HG02642 (cell line): ENCODE results near the gene PDE4C.

Source experiments
- ATAC-seq: cut with Tn5 transposase; IDR thresholded peaks from one replicate; pipeline ENCODE4 v1.9.1; 2021; ENCODE audit warnings: mild to moderate bottlenecking; ENCODE audit not compliant: unreplicated experiment, poor library complexity

The PDE4C gene

DNA sequence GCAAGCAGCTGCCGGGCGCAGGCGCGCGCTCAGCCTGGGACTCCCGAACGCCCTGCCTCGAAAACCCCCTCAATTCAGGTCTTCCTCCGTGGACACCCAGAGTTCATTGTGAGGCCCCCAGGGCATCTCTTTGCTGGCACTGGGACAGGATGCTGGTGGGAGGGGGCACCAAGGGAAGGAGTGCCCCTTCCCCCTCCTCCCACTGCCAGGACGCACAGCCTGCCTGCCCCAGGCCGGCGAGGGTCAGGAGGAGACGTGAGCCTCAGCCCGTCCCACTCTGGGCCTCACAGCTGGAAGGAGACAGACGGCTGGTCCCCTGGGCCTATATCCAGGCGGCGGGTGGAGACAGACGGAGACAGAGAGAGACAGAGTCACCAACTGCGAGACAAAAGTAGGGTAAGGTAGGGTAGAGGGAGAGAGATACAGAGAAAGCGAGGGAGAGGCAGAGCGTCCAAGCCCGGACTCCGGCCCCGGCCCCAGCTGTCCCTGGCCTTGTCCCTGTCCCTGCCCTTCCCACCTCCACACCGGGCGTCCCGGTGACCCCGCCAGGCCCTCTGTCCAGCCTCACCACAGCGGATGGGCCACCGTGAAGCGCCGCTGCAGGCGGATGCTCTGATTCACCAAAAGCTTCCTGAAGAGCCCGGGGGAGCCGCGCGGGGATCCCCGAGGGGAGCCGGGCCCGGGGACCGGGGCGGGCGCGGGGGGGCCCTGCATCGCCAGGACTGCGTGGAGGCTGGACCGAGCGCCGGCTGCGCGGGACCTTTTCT lies at the start of gene PDE4C:
TSS of gene PDE4C (minus strand) at position 737 of the 767 bp plus-strand sequence. CDS start at position 714, 23 bp downstream.
- ATAC-seq = no peak

DNA sequence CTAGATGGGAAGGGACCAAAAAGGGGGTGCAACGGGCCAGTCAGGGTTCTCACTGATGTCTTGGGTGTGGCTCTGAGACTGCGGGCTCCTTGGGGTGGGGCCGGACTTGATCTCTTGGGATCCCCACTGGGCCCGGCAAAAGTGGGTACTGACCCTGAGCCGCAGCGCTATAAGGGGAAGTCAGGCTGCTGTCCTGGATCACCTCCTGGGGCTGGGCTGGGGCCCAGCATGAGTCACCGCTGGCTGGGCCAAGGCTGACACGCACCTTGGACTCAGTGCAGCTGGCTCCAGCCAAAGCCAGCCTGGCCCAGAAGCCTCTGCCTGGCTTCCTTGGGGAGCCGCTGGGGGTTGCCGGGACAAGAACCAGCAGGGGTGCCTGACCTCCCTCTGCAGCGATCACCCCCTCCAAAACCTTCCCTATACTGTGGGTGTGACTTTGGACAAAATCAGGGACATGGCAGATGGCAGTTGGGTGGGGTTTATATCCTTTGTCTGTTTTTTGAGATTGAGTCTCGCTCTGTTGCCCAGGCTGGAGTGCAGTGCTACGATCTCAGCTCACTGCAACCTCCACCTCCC lies 48.6 kb upstream of the PDE4C start:
- no peak for ATAC-seq

DNA sequence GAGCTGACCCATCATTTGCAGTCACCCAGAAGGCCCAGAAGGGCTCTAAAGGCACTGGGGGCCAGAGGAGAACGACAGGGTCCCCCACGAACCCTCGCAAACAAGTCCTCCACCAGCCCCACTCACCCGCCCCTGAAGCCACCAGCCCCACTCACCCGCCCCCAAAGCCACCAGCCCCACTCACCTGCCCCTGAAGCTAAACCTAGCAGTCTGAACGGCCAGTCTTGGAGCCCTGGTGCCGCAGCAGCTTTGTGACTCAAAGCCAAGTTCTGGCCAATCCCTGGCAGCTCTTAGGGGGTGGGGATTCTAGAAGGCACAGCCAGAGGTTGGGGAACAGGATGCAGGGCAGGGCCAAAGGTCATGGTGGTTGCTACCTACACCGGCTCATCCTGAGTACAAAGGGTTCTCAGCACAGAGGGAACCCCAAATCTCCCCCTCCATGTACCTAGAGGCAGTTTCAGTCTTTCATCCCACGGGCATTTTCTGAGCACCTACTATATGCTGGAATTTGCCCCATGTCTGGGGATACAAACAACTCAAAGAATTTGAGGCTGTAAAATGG lies 48.1 kb upstream of the PDE4C start, which contains the start of gene IQCN:
TSS of gene IQCN (minus strand) at position 234 of the 562 bp plus-strand sequence. CDS start 4,974 bp downstream, outside the sequence.
- no peak for ATAC-seq

DNA sequence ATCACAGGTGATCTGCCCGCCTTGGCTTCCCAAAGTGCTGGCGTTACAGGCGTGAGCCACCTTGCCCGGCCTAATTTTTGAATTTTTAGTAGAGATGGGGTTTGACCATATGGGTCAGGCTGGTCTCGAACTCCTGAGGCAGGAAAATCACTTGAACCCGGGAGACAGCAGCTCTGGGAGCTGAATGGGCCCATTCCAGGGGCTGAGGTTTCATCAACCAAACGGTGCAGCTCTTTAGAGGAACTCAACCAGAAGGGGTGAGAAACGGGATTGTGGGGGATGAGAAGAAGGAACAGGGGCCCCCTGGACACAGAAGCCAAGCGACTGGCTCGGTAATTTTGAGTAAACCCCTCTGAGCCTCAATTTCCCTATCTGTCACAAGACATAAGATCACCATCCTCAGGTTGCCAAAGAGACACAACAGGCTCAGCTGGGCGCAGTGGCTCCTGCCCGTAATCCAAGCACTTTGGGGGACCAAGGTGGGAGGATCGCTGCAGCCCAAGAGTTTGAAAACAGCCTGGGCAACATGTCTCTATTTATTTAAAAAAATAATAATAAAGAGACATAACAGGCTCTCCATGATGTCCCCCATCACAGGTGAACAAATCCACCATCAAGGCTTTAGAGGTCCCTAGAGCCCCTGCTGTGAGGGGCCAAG lies 47.5 kb upstream of the PDE4C start:
- no peak for ATAC-seq

DNA sequence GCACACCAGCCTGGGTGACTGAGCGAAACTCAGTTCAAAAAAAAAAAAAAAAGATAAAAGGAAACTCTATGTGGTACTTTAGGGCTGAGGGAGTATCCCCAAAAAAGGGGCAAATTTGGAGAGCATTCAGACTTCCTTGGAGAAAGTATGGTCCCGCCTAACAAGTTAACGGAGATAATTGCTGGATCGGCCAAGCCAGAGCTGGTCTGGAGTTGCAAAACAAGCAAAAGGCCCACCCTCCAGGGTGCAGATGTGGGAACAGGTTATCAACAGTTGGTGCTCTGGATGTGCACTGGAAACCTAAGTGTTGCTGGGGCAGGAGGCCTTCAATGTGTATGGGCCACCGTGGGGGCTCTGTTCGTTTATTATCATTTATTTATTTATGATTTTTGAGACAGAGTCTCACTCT lies 45.2 kb upstream of the PDE4C start:
- ATAC-seq = no peak

DNA sequence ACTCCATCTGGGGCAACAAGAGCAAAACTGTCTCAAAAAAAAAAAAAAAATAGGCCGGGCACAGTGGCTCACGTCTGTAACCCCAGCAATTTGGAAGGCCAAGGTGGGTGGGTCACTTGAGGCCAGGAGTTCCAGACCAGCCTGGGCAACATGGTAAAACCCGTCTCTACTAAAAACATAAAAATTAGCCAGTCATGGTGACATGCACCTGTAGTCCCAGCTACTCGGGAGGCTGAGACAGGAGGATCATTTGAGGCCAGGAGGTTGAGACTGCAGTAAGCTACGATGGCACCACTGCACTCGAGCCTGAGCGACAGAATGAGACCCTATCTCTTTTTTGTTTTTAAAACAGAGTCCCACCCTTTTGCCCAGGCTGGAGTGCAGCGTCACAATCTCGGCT lies 44.1 kb upstream of the PDE4C start:
- no peak for ATAC-seq

DNA sequence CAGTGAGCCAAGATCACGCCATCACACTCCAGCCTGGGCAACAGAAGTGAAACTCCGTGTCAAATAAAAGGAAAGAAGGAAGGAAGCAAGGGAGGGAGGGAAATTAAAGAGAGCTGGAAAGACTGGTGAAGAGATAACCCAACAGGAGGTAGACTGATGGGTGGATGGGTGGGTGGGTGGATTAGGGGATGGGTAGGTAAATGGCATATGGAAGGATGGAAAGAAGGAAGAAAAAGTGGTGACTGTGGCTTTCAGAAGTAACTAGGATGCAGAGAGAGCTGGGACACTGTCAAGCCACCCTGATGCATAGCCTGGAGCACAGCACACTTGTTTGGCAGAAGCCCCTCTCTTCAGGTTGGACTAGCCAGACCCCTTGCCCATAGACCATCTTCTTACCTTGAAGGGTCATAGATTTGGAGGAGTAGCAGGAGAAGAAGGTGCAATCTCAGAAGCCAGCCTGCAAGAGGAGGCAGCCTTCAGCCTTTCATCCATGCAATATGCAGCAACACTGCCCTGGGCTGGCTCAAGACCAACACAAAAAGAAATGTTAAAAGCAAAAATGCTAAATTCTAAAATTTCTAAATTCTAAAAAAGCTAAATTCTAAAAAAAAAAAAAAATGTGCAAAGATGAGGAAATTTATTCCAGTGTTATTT lies 43.0 kb upstream of the PDE4C start:
- ATAC-seq = no peak

DNA sequence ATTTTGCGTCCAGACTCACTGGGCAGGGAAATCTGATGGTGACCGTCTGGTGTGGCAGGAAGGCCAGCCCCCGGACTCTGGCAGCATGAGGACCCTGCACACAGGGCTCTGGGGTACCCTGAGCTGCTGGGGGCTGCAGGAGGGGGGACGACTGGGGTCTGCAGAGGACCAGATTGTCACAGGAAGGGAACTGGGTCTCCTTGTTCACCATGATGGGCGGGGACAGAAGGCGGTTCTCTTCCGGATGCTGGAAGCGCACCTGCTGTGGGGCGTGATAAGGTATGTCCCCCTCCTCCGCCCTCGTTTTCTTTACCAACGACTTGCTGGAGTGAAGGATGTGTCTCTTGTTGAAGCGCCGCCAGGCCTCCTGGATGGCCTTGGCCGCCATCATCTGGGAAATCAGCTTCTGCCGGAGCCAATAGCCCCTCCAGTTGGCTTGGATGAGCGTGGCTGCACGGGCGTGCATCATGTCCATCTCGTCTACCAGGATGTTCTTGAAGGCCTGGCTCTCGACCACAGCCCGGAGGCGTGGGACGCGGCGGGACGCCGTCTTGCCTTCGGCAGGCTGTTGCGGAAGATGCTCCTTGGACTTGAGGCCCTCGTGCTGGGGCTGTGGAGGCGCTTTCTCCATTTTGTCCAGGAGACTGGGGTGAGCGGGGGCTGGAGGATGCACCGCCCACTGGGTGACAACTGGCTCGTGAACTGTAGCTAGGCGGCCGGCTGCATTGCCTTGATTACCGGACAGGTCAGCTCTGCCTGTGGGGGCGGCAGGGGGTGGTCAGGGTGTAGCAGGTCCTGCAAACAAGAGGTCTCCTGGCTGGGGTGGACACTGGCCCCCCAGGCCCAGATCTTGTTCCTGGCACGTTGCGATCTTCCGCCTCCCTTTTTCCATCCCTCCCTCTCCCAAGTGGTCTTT lies 40.8 kb upstream of the PDE4C start:
- ATAC-seq = no peak

DNA sequence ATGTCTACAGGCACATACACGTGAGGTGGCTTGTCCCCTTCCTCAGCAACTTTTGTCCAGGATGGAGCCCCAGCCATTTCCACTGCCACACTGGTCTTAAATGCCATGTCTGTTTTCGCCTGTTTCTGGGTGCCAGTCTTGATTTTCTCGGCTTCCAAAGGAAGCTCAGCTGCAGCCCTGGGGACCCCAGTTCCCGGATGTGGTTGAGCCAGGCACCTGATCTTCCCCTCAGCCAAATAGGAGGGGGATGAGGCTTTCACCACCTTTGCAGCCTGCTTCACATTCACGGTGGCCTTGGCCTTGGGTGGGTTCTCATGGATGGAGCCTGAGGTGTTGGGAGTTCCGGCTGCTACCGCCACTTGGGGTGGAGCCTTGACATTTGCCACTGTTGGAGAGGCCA lies 39.3 kb upstream of the PDE4C start:
- no peak for ATAC-seq

DNA sequence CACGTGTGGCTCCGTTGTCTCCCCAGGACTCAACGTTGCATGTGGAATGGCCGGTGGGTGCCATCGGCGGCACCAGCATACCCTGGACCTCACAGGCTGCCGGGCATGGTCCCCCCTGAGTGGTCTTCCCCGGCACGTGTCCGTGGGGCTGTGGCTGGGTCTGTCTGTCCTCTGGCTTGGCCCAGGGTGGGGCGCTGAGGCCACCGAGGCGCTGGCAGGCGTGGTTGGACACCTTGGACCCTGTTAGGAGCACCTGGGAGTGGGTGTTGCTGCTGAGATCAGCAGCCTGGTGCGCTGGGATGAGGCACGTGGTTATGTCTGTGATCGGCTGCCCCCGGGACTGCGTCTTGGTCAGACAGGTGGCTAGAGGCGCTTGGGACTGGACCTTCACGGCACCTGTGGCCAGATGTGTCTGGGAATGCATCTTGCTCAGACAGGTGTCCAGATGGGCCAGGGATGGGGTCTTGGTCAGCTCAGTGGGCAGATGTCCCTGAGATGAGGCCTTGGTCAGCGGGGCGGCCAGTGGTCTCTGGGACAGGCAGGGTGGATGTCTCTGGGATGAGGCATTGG lies 38.8 kb upstream of the PDE4C start:
- ATAC-seq = no peak

DNA sequence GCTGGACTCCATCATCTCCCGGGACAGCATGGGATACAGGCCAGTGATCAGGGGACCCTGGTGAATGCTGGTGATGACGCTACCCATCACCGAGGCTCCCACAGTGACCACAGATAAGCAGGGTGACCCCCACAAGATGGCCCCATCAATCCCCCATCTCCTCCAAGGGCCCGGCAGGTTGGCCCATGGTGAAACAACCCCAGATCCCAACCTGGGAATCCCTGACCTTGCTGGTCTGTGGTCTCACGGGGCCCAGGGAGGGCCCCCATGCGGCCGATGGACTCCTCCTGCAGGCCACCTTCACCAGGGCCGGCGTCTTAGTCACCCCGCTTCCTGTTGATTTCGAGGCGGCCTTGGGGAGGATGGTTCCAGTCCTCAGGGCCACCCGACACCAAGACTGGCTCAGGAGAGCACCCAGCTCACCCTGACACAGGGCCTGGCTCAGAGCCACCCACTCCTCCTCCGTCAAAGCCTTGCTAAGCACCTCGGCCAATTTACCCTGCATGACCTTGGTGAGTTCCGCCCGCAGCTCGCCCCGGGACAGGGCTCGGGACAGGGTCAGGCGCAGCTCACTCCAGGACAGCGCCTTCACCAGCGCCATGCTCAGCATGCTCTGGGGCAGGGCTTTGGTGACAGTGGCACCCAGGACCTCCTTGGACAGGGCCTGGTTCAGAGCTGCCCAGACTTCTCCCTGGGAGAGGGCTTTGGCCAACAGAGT lies 38.1 kb upstream of the PDE4C start:
- no peak for ATAC-seq

DNA sequence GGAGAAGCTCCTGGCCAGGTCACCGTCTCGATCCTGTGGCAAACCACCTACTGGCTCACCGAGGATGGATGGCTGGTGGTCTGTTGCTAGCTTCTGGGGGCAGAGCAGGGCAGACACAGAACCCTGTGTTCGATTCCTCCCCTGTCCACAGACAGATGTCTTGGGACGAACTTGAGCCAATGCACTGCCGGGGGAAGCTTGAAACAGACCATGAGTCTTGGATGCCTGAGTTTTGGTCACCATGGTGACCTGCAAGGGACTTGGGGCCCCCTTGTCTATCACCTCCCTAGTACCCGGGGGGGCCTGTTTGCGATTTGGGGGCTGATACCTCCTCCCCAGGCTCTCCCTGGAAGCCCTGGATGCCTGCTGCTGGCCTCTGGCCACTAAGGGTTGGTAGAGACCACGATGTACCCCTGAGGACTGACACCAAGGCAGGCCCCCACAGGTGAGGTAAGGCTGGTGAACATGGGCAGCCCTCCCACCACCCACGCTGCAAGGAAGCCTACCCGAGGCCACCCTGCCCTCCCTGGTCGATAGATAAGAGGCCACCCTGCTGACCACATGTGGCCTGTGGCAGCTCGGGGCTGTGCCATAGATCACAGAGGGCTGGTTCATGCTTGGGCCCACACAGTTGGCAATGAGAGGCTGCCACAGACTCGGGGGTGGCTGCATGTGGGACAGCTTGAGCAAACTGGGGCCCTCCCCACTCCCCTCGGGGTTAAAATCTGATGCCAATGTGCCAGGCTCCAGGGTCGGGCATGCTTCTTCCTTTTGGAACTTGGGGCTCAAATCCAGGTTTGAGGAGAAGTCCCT lies 37.3 kb upstream of the PDE4C start:
- ATAC-seq = no peak

DNA sequence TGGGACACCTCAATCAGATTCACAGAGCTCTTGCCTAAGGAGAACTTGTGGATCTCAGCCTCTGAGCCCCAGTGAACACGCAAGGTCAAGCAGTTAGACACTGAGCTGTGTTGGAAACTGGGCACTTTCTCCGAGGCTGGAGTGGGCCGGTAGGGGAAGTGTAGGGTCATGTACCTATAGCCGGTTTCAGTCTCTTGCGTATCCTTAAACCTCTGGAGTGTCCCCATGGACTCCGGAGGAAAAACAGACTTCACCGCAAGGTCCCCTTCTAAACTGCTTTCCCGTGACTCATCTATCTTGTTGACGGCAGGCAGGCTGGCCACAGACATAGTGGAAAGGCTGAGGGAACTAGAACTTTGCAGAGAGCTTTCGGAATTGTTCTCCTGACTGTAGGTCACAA lies 36.7 kb upstream of the PDE4C start:
- no peak for ATAC-seq

DNA sequence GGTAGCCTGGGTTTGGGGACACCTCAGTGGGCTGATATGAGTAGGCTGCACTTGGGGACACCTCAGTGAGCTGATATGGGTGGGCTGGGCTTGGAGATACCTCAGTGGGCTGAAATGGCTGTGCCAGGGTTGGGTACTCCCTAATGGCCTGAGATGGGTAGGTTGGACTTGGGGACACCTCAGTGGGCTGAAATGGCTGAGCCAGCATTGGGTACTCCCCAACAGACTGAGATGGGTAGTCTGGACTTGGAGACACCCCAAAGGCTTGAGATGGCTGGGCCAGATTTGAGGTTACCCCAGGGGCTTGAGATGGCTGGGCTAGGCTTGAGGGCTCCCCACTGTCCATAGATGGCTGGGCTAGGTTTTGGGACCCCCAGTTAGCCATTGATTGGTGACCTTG lies 35.9 kb upstream of the PDE4C start:
- no peak for ATAC-seq

DNA sequence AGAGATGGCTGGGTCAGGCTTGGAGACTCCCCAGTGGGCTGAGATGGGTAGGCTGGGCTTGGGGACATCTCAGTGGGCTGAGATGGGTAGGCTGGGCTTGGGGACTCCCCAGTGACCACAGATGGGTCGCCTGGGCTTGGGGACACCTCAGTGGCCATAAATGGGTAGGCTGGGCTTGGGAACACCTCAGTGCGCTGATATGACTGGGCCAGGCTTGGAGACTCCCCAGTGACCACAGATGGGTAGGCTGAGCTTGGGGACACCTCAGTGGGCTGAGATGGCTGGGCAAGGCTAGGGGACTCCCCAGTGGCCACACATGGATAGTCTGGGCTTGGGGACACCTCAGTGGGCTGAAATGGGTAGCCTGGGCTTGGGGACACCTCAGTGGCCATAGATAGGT lies 35.2 kb upstream of the PDE4C start:
- ATAC-seq = no peak

DNA sequence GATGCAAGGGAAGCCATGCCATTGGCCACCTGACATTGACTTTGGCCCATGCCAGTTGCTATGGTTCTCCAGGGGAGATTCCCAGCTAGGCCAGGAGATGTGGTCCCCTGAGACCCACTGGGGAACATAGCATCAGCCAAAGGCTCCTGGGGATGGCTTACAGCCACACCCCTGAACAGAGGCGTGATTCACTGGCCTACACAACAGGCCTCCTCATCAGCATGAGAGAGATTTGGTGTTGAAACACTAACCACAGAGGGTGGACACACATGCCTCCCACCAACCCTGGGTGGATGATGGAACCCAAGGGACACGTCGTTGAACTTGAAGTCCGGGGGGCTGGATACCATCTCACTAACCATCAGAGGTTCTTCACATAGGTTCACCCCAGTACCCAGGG lies 33.7 kb upstream of the PDE4C start:
- no peak for ATAC-seq

DNA sequence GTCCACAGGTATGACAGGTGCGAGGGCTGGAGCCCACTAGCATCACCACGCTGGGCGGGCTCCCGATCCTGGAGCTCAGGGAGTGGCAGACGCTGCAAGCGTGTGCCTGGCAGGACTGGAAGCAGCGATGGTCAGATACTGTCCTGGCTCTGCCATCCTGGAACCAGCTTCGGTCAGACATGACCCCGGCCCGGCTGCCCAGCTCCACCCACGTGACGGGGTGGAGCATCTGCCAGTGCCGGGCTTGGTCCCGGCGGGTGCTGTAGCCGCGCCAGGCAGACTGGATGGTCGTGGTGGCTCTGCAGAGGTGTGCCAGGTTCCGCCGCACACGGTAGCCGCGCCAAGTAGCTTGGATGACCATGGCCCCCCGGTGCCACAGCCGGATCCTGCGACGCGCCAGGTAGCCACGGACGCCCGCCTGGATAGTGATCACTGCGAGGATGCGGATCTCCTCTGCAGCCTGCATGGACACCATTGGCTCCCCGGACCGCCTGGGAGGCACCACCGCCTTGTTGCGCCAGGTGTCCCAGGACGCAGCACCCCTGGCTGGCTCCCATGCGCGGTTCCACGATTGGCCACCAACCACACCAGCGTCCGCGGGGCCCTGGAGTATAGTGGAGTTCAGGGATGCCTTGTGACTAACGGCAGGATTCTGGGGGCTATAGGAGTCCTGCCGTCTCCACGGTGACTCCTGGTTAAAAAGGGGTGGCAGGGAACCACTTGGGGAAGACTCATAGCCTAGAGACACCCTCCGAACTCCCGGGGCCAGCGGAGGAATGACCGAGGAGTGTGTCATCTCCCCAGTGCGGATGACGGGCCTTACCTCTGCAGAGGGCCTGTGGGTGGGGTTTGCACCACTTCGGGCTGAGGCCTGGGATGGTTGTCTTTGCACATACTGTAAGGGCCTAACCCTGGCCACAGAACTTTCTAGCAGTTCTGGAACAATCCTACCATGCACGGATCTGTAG lies 31.5 kb upstream of the PDE4C start:
- no peak for ATAC-seq
